ENCODE measurements around the gene DENND4C.

Gene DENND4C

DNA sequence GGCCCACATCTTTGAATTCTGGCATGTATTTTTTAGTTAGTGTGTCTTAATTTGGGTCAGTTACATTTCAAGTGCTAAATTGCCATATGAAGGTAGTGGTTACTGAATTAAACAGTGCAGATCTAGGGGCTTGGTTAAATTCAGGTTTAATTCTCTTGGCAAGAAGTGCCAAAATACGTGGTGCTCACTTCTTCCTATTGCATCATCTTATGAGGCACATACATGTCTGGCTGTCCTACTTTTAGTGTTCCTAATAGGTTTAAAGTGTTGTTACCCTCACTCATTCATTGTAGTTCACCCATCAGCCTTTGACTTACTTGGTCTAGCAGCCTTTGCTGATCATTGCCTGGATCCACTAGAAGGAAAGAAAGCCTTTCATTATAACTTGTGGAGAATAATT is 90.0 kb downstream of the DENND4C start:
- H3K27me3 ChIP-seq (ENCODE audit: insufficient read depth, low read length): no peaks in the 10 kb centered on the region
- no peaks in the 10 kb centered on the region for H3K4me1 ChIP-seq (ENCODE audit: insufficient read depth, low read length)
- no peaks in the 10 kb centered on the region for H3K9me3 ChIP-seq (ENCODE audit: insufficient read depth, low read depth, low read length)
- H3K27ac ChIP-seq (ENCODE audit: low read length): no peak overlapping the region
- H3K9ac ChIP-seq (ENCODE audit: low read depth, low read length): no peak overlapping the region
- no peak overlapping the region for H3K4me3 ChIP-seq (ENCODE audit: low read length)
- H3K36me3 ChIP-seq (ENCODE audit: insufficient read depth, low read depth, low read length): peaks cover 19% of the 10 kb centered on the region; the same call in 1 of the 2 replicates

DNA sequence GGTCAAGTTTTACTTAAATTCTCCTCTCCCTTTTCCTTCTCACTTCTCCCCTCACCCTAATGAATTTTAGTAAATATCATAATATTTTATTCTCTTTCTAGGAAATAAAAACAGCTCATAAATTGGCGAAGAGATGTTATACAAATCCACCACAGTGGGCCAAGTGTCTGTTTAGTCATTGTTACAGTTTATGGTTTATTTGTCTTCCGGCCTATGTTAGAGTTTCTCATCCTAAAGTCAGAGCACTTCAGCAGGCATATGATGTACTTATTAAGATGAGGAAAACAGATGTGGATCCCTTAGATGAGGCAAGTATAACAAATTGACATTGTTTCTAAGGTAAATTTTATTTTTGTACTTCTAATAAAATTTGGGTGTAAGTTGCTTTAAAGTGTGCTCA is 101.4 kb downstream of the DENND4C start:
- no peak overlapping the region for H3K27ac ChIP-seq (ENCODE audit: low read length)
- no peaks in the 10 kb centered on the region for H3K27me3 ChIP-seq (ENCODE audit: insufficient read depth, low read length)
- no peaks in the 10 kb centered on the region for H3K9me3 ChIP-seq (ENCODE audit: insufficient read depth, low read depth, low read length)
- no peak overlapping the region for H3K9ac ChIP-seq (ENCODE audit: low read depth, low read length)
- no peaks in the 10 kb centered on the region for H3K4me1 ChIP-seq (ENCODE audit: insufficient read depth, low read length)
- peaks cover 31% of the 10 kb centered on the region for H3K36me3 ChIP-seq (ENCODE audit: insufficient read depth, low read depth, low read length)
- no peak overlapping the region for H3K4me3 ChIP-seq (ENCODE audit: low read length)

DNA sequence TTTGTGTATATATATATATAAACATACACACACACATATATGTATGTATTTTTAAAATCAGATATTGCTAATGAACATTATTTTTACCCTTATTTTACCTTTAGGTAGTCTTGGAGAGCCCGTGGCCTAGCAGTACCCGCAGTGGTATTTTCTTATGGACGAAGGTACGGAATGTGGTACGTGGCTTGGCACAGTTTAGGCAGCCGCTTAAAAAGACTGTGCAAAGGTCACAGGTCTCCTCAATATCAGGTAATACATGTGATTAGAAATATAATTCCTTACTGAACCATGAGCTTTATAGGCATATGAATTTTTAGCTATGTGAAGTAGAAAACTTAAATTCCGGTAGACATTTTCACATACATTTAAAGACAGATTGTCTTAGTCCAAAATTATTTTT is 105.7 kb downstream of the DENND4C start:
- Histone ChIP-seq H3K36me3 (ENCODE audit: insufficient read depth, low read depth, low read length) (peaks cover 38% of the 10 kb centered on the region), H3K27me3 (ENCODE audit: insufficient read depth, low read length) (no peaks in the 10 kb centered on the region), H3K4me1 (ENCODE audit: insufficient read depth, low read length) (no peaks in the 10 kb centered on the region), H3K9me3 (ENCODE audit: insufficient read depth, low read depth, low read length) (no peaks in the 10 kb centered on the region), H3K9ac (ENCODE audit: low read depth, low read length) (no peak overlapping the region), H3K27ac (ENCODE audit: low read length) (no peak overlapping the region), H3K4me3 (ENCODE audit: low read length) (no peak overlapping the region)

DNA sequence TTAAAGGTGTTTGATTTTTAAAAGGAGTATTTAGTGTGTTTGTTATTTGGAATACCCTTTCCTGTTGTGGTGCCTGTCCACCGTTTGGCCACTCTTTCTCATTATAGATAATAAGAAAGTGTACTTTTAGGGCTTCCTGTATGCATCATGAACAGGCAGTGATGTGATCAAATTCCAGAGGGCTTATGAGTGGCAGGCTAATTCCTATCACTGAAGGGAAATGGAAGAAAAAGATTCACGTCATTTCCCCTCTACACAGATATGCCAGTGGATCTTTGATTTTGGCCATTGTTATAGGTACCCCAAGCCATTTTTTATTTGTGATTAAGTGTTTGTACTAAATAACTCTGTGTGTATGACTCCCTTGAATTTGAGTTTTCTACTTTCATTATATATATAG is 112.5 kb downstream of the DENND4C start:
- Histone ChIP-seq H3K9ac (ENCODE audit: low read depth, low read length) (no peak overlapping the region), H3K27ac (ENCODE audit: low read length) (no peak overlapping the region), H3K4me3 (ENCODE audit: low read length) (no peak overlapping the region), H3K27me3 (ENCODE audit: insufficient read depth, low read length) (no peaks in the 10 kb centered on the region), H3K4me1 (ENCODE audit: insufficient read depth, low read length) (no peaks in the 10 kb centered on the region), H3K9me3 (ENCODE audit: insufficient read depth, low read depth, low read length) (no peaks in the 10 kb centered on the region), H3K36me3 (ENCODE audit: insufficient read depth, low read depth, low read length) (peaks cover 68% of the 10 kb centered on the region)

DNA sequence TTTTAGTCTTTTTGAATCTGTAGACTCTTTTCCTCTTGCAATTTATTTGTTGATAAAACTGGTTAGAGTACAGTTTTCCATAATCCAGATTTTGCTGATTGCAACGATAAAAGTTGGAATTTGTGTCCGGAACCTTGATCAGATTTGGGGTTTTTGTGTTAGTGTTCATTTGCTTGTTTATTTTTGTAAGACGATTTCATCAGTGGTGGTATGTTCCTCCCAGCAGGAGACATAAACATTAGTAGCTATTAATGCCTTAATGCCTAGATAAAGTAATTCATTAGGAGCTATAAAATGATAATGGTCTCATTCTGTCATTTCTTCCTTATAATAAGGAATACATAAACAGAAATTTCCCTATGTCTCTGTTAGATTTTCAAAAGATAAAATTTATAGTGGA is 128.2 kb downstream of the DENND4C start:
- Histone ChIP-seq H3K4me3 (ENCODE audit: low read length) (no peak overlapping the region), H3K27me3 (ENCODE audit: insufficient read depth, low read length) (no peaks in the 10 kb centered on the region), H3K4me1 (ENCODE audit: insufficient read depth, low read length) (no peaks in the 10 kb centered on the region), H3K9me3 (ENCODE audit: insufficient read depth, low read depth, low read length) (no peaks in the 10 kb centered on the region), H3K27ac (ENCODE audit: low read length) (no peak overlapping the region), H3K9ac (ENCODE audit: low read depth, low read length) (no peak overlapping the region), H3K36me3 (ENCODE audit: insufficient read depth, low read depth, low read length) (peaks cover 81% of the 10 kb centered on the region)

DNA sequence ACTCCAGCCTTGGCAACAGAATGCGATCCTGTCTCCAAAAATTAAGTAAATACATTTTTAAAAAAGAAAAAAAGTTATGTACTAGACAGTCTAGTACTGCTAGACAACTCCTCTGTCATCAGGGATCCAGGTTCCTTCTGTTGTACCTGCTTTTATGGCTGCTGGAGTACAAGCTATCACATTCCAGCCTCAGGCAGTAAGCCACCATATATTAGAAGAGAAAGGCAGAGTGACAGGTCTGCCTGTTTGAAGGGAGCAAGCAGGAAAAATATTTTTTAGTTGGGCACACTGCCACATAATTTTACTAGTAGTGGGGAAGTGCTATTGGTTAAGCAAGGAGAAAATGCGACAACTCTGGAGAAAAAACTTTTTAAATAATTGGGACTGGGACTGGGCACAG is 138.6 kb downstream of the DENND4C start:
- Histone ChIP-seq H3K27ac (ENCODE audit: low read length) (no peak overlapping the region), H3K4me1 (ENCODE audit: insufficient read depth, low read length) (no peaks in the 10 kb centered on the region), H3K36me3 (ENCODE audit: insufficient read depth, low read depth, low read length) (peaks cover 61% of the 10 kb centered on the region), H3K4me3 (ENCODE audit: low read length) (no peak overlapping the region), H3K27me3 (ENCODE audit: insufficient read depth, low read length) (no peaks in the 10 kb centered on the region), H3K9me3 (ENCODE audit: insufficient read depth, low read depth, low read length) (no peaks in the 10 kb centered on the region), H3K9ac (ENCODE audit: low read depth, low read length) (no peak overlapping the region)

DNA sequence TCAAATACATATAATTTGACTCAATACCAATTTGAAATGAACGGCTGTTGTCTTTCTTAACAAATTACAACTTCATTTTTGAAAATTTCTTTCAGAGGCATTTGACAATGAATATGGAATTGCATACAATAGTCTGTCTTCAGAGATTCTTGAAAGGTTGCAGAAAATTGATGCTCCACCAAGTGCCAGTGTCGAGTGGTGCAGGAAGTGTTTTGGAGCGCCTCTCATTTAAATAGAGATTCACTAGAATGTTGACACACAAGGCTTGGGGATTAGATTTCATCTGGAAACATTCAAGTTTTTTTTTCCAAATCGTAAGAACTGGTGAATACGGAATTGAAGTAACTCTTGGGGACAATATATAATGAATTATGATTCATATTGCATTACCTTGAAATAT is 141.4 kb downstream of the DENND4C start:
- H3K27me3 ChIP-seq (ENCODE audit: insufficient read depth, low read length): no peaks in the 10 kb centered on the region
- no peak overlapping the region for H3K27ac ChIP-seq (ENCODE audit: low read length)
- H3K36me3 ChIP-seq (ENCODE audit: insufficient read depth, low read depth, low read length): peaks cover 70% of the 10 kb centered on the region
- H3K4me1 ChIP-seq (ENCODE audit: insufficient read depth, low read length): no peaks in the 10 kb centered on the region
- no peak overlapping the region for H3K4me3 ChIP-seq (ENCODE audit: low read length)
- H3K9me3 ChIP-seq (ENCODE audit: insufficient read depth, low read depth, low read length): no peaks in the 10 kb centered on the region
- no peak overlapping the region for H3K9ac ChIP-seq (ENCODE audit: low read depth, low read length)

DNA sequence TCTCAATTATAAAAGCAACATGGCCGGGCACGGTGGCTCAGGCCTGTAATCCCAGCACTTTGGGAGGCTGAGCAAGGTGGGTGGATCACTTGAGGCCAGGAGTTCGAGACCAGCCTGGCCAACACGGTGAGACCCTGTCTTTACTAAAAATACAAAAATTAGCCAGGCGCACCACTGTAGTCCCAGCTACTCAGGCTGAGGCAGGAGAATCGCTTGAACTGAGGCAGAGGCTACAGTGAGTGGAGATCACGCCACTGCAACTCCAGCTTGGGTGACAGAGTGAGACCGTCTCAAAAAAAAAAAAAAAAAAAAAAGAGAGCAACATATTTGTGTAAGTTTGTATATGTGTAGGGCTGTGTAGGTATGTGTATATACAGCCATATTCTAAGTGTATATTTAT is 142.1 kb downstream of the DENND4C start:
- Histone ChIP-seq H3K27me3 (ENCODE audit: insufficient read depth, low read length) (no peaks in the 10 kb centered on the region), H3K4me1 (ENCODE audit: insufficient read depth, low read length) (peaks cover 4% of the 10 kb centered on the region; the same call in 1 of the 2 replicates), H3K27ac (ENCODE audit: low read length) (no peak overlapping the region), H3K4me3 (ENCODE audit: low read length) (no peak overlapping the region), H3K9ac (ENCODE audit: low read depth, low read length) (no peak overlapping the region), H3K36me3 (ENCODE audit: insufficient read depth, low read depth, low read length) (peaks cover 72% of the 10 kb centered on the region), H3K9me3 (ENCODE audit: insufficient read depth, low read depth, low read length) (no peaks in the 10 kb centered on the region)

DNA sequence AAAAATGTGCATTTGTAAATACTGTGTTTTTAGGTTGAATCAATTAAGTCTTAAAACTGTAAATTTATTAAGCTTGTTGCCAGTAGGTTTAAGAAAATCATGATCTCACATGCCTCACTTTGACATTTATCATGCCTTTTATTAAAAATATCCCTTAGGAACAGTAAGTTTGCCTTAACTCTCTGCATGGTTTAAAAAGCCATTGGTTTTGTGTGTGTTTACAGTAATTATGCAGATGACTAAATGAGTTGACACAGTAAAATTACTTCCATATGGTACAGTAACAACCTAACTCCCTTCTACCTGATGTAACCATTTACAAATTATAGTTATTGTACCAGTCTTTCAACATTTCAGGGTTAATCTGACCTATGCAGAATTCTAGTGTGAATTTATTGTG is 143.0 kb downstream of the DENND4C start:
- Histone ChIP-seq H3K27me3 (ENCODE audit: insufficient read depth, low read length) (no peaks in the 10 kb centered on the region), H3K9ac (ENCODE audit: low read depth, low read length) (no peak overlapping the region), H3K4me1 (ENCODE audit: insufficient read depth, low read length) (peaks cover 5% of the 10 kb centered on the region; the same call in 1 of the 2 replicates), H3K36me3 (ENCODE audit: insufficient read depth, low read depth, low read length) (peaks cover 82% of the 10 kb centered on the region), H3K4me3 (ENCODE audit: low read length) (no peak overlapping the region), H3K9me3 (ENCODE audit: insufficient read depth, low read depth, low read length) (no peaks in the 10 kb centered on the region), H3K27ac (ENCODE audit: low read length) (no peak overlapping the region)

DNA sequence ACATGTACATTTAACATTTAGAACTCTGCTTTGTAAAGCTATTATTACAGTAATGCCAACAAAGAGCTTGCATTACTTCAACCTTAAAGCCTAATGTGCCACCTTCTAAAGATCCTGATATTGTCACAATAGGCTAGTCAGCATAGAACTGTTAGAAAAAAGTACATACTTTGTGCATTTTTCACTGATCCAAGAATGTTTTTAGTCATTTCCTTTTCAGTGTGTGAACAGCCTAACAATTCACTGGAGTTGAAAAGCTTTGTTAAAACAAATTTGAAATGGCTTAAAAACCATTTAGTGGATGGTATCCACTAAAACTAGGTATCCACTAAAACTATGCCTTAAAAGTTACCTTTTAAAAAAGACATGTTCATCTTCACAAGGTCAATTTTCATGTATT is 145.0 kb downstream of the DENND4C start:
- Histone ChIP-seq H3K27me3 (ENCODE audit: insufficient read depth, low read length) (no peaks in the 10 kb centered on the region), H3K36me3 (ENCODE audit: insufficient read depth, low read depth, low read length) (peaks cover 84% of the 10 kb centered on the region), H3K4me3 (ENCODE audit: low read length) (no peak overlapping the region), H3K9ac (ENCODE audit: low read depth, low read length) (no peak overlapping the region), H3K27ac (ENCODE audit: low read length) (no peak overlapping the region), H3K9me3 (ENCODE audit: insufficient read depth, low read depth, low read length) (no peaks in the 10 kb centered on the region), H3K4me1 (ENCODE audit: insufficient read depth, low read length) (peaks cover 8% of the 10 kb centered on the region; the same call in 1 of the 2 replicates)

DNA sequence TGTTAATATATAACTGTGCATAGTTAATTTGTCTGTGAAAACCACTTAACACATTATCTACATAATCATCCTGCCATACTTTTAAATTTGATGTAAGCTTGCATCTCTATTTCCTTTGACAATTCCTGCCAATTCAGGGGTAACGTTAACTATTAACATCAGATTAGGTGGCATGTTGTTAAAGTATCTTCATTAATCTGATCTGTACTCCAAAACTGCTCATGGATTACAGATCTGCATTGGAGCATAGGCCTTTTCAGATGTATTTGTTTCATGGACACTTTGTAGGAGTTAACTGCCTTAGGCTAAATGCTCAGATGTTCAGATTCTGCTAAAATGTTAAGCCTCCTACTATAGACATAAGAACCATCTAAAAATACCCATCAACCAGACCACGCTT is 146.4 kb downstream of the DENND4C start:
- Histone ChIP-seq H3K4me1 (ENCODE audit: insufficient read depth, low read length) (peaks cover 8% of the 10 kb centered on the region; the same call in 1 of the 2 replicates), H3K36me3 (ENCODE audit: insufficient read depth, low read depth, low read length) (peaks cover 73% of the 10 kb centered on the region), H3K9me3 (ENCODE audit: insufficient read depth, low read depth, low read length) (no peaks in the 10 kb centered on the region), H3K4me3 (ENCODE audit: low read length) (peak overlapping the region; percentile 99), H3K27me3 (ENCODE audit: insufficient read depth, low read length) (no peaks in the 10 kb centered on the region), H3K27ac (ENCODE audit: low read length) (no peak overlapping the region), H3K9ac (ENCODE audit: low read depth, low read length) (peak overlapping the region; percentile 100)

DNA sequence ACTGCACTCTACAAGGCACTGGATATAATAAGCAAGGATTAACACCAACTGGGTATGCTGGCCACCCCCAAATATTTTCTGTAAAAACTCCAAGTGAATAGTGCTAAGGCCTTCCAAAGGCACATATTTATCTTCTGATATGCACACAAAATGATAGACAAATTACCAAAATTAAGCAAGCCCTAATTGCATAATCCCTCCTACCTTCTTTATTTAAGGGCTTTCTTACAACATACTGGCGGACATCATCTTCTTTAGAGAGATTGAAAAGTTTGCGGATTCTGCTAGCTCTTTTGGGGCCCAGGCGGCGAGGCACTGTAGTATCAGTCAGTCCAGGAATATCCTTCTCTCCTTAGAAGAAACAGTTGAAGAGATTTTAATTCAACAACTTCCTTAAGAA is 147.7 kb downstream of the DENND4C start:
- H3K9me3 ChIP-seq (ENCODE audit: insufficient read depth, low read depth, low read length): no peaks in the 10 kb centered on the region
- H3K4me1 ChIP-seq (ENCODE audit: insufficient read depth, low read length): peaks cover 8% of the 10 kb centered on the region; the same call in 1 of the 2 replicates
- peak overlapping the region; percentile 25 for H3K27ac ChIP-seq (ENCODE audit: low read length)
- H3K27me3 ChIP-seq (ENCODE audit: insufficient read depth, low read length): no peaks in the 10 kb centered on the region
- H3K4me3 ChIP-seq (ENCODE audit: low read length): peak overlapping the region; percentile 99
- peak overlapping the region; percentile 100 for H3K9ac ChIP-seq (ENCODE audit: low read depth, low read length)
- peaks cover 65% of the 10 kb centered on the region for H3K36me3 ChIP-seq (ENCODE audit: insufficient read depth, low read depth, low read length)

DNA sequence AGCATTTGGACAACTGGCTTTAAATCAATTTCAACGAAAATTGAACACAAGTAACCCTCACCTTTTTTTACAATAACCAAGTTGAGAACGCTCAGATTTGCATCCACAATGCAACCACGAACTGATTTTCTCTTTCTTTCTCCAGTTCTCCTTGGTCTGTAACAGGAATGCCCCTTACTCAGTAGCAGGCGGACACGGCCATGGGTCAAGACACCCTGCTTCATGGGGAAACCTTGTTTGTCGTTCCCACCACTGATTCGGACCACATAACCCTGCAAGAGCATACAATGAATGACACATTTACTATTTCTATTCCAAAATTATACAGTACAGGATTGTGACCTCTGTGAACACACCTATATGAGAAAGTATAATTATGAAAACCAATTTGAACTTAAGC is 148.2 kb downstream of the DENND4C start:
- peak overlapping the region; percentile 100 for H3K9ac ChIP-seq (ENCODE audit: low read depth, low read length)
- H3K27me3 ChIP-seq (ENCODE audit: insufficient read depth, low read length): no peaks in the 10 kb centered on the region
- H3K4me3 ChIP-seq (ENCODE audit: low read length): peak overlapping the region; percentile 99
- H3K27ac ChIP-seq (ENCODE audit: low read length): peak overlapping the region; percentile 25
- no peaks in the 10 kb centered on the region for H3K9me3 ChIP-seq (ENCODE audit: insufficient read depth, low read depth, low read length)
- H3K4me1 ChIP-seq (ENCODE audit: insufficient read depth, low read length): peaks cover 8% of the 10 kb centered on the region; the same call in 1 of the 2 replicates
- H3K36me3 ChIP-seq (ENCODE audit: insufficient read depth, low read depth, low read length): peaks cover 60% of the 10 kb centered on the region

All from iPS-20b (cell line).